ENCODE results near the gene TMEM165.

The TMEM165 gene

DNA sequence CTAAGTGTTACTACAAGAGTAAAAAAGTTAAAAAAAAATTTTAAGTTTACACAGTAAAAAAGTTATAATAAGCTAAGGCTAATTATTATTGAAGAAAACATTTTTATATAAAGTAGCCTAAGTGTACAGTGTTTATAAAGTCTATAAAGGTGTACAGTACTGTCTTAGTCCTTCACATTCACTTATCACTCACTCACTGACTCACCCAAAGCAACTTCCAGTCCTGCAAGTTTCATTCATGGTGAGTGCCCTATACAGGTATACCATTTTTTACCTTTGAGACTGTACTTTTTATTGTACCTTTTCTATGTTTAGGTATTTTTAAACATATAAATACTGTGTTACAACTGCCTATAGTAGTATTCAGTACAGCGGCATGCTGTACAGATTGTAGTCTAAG, 74.2 kb downstream of the TMEM165 start:
- no peak for DNase-seq
